Measurements from ENCODE around the gene ACTMAP.

ACTMAP gene

GRCh38 chr19:40718774-40719391 is 31.4 kb downstream of the ACTMAP start:
- DNase-seq (ENCODE audit: low spot score), result peak; percentile 82

GRCh38 chr19:40717880-40718773 is 32.1 kb downstream of the ACTMAP start:
- DNase-seq (ENCODE audit: low spot score), result peak; percentile 18

DNA sequence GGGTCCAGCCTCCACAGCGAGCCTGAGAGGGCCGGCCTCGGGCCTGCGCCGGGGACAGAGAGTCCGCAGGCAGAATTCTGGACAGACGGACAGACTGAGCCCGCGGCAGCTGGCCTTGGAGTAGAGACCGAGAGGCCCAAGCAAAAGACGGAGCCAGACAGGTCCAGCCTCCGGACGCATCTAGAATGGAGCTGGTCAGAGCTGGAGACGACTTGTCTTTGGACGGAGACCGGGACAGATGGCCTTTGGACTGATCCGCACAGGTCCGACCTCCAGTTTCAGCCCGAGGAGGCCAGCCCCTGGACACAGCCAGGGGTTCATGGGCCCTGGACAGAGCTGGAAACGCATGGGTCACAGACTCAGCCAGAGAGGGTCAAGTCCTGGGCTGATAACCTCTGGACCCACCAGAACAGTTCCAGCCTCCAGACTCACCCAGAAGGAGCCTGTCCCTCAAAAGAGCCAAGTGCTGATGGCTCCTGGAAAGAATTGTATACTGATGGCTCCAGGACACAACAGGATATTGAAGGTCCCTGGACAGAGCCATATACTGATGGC is 32.9 kb downstream of the ACTMAP start:
- no peak for DNase-seq (ENCODE audit: low spot score)

- peak; percentile 94 for DNase-seq (ENCODE audit: low spot score)
Measured at GRCh38 chr19:40716482-40717324, 33.6 kb downstream of the ACTMAP start, which contains the start of the genes COQ8B and ITPKC. COQ8B (minus strand) TSS chr19:40716886; CDS start chr19:40714632, 2,254 bp downstream. ITPKC (plus strand) TSS chr19:40717112; CDS start chr19:40717136, 24 bp downstream.

GRCh38 chr19:40716031-40716481 is 34.2 kb downstream of the ACTMAP start:
- DNase-seq (ENCODE audit: low spot score), result peak; percentile 68

DNA sequence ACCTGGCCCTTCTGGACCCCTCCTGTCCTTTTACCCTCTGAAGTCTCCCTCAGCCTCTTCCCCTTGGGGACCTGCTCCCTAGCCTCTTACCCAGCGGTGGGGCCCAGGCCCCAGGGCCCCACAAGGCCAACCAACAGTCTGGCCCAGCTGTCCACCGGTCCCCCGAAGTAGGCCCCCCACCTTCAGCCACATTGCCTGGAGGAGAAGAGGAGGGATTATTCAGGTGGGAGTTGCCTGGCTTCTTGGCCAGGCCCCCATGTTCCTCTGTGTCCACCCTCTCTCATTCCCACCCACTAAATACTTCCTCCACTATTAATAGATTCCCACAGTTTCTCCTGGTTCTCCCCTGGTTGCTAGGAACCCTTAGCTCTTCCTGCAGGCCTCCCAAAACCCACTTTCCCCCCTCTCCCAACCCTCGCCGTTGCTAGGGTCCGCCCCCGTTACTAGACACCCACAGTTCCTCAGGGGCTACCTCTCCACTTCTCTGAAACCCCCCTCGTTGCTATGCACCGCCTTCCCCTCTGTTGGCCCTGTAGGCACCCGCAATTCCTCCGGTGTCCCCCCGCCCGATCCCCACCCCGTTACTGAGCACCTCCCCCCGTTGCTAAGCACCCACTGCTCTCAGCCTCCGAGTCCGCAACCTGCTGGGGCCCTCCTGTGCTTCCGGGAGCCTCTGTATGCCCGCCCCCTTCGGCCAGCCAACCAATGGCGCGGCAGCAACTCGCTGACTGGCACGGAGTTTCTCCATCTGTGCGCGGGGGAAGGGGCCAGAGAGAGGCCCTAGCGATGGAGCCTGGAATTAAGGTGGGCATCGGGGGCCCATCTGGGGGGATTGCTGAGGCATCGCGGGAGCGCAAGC is 35.6 kb downstream of the ACTMAP start:
- peak; percentile 92 for DNase-seq (ENCODE audit: low spot score)

- DNase-seq (ENCODE audit: low spot score), result no peak
Measured at GRCh38 chr19:40713939-40714338, 36.3 kb downstream of the ACTMAP start.

DNA sequence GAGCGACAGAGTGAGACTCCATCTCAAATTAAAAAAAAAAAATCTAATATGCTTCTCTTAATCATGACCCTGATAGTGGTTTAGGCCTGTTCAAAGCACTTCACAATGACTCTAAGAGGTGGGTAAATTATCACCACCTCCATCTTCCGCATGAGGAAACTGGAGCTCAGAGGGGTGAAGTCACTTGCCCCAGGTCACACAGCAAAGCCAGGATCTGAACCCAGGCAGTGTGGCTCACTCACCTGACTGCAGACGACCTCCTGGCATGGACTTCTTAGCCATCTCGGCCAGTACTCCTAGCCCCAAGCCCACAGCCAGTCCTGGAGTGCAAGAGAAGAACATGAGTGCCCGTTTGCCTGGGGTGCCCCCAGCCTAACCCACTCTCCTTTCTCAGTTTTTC is 40.5 kb downstream of the ACTMAP start:
- no peak for DNase-seq (ENCODE audit: low spot score)

DNA sequence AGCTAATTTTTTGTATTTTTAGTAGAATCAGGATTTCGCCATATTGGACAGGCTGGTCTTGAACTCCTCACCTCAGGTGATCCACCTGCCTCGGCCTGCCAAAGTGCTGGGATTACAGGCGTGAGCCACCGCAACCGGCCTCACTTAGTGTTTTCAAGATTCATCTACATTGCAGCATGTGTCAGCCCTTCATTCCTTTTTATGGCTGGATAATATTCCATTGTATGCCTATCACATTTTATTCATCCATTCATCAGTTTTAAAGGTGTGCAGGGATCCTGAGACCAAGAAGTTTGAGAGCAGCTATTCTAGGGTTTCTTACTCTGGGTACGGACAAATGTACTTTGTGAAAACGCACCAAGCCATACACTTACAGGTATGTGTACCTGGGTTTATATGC is 42.7 kb downstream of the ACTMAP start:
- no peak for DNase-seq (ENCODE audit: low spot score)

GRCh38 chr19:40705950-40706619 is 44.2 kb downstream of the ACTMAP start:
- DNase-seq (ENCODE audit: low spot score), result no peak

DNA sequence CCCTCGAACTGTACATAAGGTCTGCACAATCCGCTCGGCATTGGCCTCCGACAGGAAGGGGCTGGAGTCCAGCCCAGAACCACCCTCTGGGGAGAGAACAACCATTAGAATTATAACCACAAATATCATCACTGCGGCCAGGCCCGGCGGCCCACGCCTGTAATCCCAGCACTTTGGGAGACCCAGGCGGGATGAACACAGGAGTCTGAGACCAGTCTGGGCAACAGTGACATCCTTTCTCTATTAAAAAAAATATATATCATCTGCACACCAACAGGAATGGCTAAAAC is 45.0 kb downstream of the ACTMAP start:
- DNase-seq (ENCODE audit: low spot score), result no peak

GRCh38 chr19:40704491-40705361 is 45.6 kb downstream of the ACTMAP start:
- no peak for DNase-seq (ENCODE audit: low spot score)

- DNase-seq (ENCODE audit: low spot score), result no peak
Measured at GRCh38 chr19:40703029-40703755, 47.1 kb downstream of the ACTMAP start.

GRCh38 chr19:40702337-40703012 is 47.8 kb downstream of the ACTMAP start:
- no peak for DNase-seq (ENCODE audit: low spot score)

- no peak for DNase-seq (ENCODE audit: low spot score)
Measured at GRCh38 chr19:40701758-40702157, 48.5 kb downstream of the ACTMAP start.

DNA sequence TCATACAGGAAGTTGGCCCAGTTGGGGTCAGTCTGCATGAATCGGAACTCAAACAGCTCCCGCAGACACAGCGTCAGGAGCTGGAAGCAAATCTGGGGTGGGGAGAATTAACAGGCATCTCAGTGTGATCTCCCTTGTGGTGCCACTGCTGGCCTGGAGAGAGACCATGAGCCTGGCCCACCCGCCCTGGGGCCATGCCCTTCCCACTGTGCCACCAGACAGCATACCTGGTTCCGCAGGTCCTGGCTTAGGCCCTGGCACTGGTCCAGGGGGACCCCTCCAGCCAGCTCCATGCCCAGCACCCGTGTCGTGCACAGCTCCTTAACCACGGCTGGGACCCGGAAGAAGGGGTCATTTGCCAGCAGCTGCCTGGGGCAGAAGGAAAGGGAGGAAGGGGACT is 50.2 kb downstream of the ACTMAP start:
- no peak for DNase-seq (ENCODE audit: low spot score)

- DNase-seq (ENCODE audit: low spot score), result no peak
Measured at GRCh38 chr19:40697007-40697406, 53.3 kb downstream of the ACTMAP start.

- DNase-seq (ENCODE audit: low spot score), result no peak
Measured at GRCh38 chr19:40695881-40696280, 54.4 kb downstream of the ACTMAP start.
